ENCODE results near the gene GPR146.
"Not testable (repeated sequence)": the region's sequence is repeated elsewhere in the genome, so short reads cannot be mapped to it uniquely, and the experiment has no call there.

- not testable (repeated sequence) for TF ChIP-seq CTCF (IDR thresholded peaks at IDR 0.05); POLR2AphosphoS5 (IDR thresholded peaks at IDR 0.05; ENCODE audit: low read depth, low read length); TCF7L2 (IDR thresholded peaks at IDR 0.05; ENCODE audit: low read depth, low read length); REST (IDR thresholded peaks at IDR 0.05; ENCODE audit: insufficient read depth in 1 of 2, low read depth in 2 of 2, low read length in 1 of 2); SIN3A (IDR thresholded peaks at IDR 0.05; ENCODE audit: borderline replicate concordance, insufficient read depth, low read depth, low read length)
Measured at GRCh38 chr7:1002026-1002425, 42.3 kb upstream of the GPR146 start.

Measured in Panc1 (cell line).